NCI-H1436 (cell line): ENCODE measurements around the gene IFNL3.
"Not testable (repeated sequence)": the region's sequence is repeated elsewhere in the genome, so short reads cannot be mapped to it uniquely, and the experiment has no call there.

Source experiments
- DNase-seq: peaks from one replicate; lab custom pipeline; 2025; lab: John Stamatoyannopoulos, UW

IFNL3 gene

DNA sequence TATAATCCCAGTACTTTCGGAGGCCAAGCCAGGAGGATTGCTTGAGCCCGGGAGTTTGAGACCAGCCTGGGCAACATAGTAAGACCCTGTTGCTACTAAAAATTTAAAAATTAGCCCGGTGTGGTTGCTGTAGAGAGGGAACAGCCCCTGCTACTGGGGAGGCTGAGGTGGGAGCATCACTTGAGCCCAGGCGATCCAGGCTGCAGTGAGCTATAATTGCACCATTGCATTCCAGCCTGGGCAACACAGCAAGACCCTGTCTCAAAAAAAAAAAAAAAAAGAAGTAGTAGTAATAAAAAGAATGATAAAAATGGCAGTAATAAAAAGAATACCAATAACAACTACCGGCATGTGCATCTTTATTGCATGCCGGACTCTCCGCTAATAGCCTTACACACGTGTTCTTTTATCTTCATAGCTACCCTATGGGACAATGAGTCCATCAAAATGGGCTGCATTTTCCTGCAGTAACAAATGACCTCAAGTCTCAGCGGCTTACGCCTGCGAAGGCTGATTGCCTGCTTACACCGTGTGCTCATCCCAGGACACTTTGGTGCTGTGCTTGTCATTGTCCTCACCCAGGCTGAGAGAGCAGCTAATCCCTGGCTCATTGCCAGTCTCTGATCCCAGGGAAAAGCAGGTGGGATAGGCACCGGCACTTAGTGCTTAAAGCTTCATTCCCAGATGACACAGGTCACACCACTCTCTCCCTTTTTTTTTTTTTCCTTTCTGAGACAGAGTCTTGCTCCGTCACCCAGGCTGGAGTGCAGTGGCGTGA lies 26.4 kb downstream of the IFNL3 start:
- DNase-seq: no peak

GRCh38 chr19:39217094-39217493 lies 27.7 kb downstream of the IFNL3 start:
- DNase-seq: no peak

- not testable (repeated sequence) for DNase-seq
Measured at GRCh38 chr19:39215323-39215722, 29.5 kb downstream of the IFNL3 start.

- DNase-seq: peak; percentile 25
Measured at GRCh38 chr19:39212375-39212742, 32.4 kb downstream of the IFNL3 start.

- DNase-seq: no peak
Measured at GRCh38 chr19:39211731-39212374, 33.0 kb downstream of the IFNL3 start.

GRCh38 chr19:39209196-39209595 lies 35.6 kb downstream of the IFNL3 start:
- DNase-seq: no peak

DNA sequence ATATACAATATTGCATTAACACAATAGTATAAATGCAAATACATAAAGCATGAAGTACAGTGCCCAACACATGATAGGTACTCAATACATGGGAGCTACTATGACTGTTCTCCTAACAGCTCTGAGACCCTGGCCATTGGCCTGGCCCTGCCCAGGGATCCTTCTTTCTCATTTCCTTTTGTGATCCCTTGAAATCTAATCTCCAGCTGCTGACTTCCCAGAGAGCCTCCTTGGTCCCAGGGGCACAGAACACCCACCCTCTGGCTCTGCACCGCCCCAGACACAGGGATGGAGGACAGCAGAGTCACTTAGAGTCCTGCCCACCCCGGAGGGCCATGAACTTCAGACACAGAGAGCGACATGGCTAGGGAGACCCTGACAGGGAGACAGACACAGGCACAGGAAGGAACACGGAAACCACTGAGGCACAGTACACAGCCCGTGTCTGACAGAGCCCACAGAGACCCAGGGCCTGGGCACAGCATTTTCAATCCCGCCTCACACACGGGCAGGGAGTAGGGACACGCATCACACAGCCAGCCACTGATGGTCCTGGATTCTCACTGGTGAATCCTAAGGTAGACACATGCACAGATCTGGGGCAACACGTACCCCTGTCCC lies 36.5 kb downstream of the IFNL3 start:
- DNase-seq: no peak

DNA sequence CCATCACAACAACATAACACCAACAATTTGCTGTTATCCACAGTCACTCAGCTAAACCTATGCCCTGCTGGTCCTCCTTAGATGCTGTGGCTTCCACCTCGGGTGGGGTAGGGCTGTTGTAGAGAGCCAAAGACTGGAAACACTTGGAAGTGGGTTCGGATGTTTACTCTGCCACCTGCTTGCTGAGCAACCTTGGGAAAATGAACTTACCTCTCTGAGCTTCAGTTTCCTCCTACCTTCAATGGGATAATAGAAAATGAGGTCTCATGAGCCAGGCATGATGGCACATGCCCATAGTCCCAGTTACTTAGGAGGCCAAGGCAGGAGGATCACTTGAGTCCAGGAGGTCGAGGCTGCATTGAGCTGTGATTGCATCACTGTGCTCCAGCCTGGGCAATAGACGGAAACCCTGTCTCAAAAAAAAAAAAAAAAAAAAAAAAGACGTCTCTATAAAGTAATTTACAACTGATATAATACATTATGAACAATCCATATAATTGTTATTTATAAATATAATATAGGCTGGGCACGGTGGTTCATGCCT lies 37.4 kb downstream of the IFNL3 start:
- DNase-seq: no peak

DNA sequence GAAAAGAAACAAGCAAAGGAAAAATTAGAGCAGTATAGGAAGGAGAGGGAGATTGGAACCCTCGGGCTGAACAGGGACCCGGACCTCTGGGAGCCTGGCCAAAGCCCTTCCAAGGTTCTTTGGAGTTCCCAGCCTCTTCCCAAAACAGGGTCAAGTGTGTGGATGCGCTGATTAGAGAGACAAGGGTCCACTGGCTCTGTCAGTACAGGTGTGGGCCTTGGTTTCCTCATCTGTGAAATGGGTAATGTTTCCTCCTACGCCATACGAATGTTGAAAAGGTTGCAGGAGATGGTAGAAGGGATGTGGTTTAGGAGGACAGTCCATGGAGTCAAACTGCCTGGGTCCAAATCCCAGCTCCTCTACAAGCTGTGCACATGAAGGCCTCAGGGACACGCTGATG lies 38.7 kb downstream of the IFNL3 start:
- no peak for DNase-seq

DNA sequence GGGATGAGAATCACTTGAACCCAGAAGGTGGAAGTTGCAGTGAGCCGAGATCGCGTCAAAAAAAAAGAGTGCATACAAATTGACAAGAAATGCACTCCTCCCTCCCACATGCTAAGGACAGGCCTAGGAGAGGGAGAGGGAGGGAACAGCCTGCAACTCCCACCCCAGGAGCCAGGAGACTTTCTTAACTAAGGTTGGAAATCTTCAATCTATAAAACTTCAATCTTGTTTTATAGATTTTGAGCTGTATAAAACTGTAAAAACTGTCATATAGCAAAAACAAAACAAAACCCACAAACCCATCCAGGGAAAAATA lies 39.4 kb downstream of the IFNL3 start:
- no peak for DNase-seq

GRCh38 chr19:39203372-39204341 lies 41.1 kb downstream of the IFNL3 start, which contains the start of gene SYCN:
SYCN (minus strand) TSS chr19:39204263; CDS start chr19:39204254, 9 bp downstream.
- DNase-seq: no peak

- DNase-seq: no peak
Measured at GRCh38 chr19:39202998-39203355, 41.8 kb downstream of the IFNL3 start.

- DNase-seq: no peak
Measured at GRCh38 chr19:39200803-39201115, 44.0 kb downstream of the IFNL3 start.

GRCh38 chr19:39200066-39200802 lies 44.6 kb downstream of the IFNL3 start:
- DNase-seq: no peak

GRCh38 chr19:39199025-39199424 lies 45.8 kb downstream of the IFNL3 start:
- DNase-seq: no peak

DNA sequence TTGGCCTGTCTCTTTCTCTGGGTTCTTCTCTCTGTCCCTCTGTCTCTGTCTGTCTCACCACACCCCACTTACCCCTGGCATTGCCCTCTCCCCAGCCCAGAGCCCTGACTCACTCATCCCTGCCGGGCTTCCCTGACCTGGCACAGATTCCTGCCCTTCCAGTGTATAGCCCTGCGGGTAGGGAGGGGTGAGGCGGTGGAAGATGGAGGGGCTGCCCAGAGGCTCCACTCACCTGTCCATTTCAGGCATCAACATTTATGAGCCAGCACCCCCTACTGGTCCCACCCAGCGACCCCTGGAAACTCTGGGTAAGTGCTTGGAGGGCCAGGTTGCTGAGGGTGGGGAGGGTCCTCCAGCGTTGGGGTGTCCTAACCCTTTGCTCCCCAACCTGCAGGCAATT lies 47.0 kb downstream of the IFNL3 start:
- DNase-seq: no peak

GRCh38 chr19:39196860-39197562 lies 47.8 kb downstream of the IFNL3 start, which contains the start of gene NCCRP1:
NCCRP1 (plus strand) TSS chr19:39196964; CDS start chr19:39196983, 19 bp downstream.
- DNase-seq: no peak

DNA sequence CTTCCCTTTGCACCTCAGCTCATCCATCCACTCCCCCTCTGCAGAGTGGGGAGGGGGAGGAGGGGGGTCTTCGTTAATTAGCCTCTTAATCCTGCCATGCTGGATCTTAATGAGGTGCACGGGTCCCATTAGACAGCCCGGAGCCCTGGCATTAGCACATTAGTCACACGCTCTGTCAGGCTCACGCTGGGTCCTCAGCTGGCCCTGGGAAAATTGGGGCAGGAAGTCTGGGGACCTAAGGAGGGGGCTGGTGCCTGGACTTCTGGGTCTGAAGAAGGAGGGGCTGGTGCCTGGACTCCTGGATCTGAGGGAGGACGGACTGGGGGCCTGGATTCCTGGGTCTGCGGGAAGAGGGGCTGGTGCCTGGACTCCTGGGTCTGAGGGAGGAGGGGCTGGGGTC lies 48.5 kb downstream of the IFNL3 start:
- no peak for DNase-seq

DNA sequence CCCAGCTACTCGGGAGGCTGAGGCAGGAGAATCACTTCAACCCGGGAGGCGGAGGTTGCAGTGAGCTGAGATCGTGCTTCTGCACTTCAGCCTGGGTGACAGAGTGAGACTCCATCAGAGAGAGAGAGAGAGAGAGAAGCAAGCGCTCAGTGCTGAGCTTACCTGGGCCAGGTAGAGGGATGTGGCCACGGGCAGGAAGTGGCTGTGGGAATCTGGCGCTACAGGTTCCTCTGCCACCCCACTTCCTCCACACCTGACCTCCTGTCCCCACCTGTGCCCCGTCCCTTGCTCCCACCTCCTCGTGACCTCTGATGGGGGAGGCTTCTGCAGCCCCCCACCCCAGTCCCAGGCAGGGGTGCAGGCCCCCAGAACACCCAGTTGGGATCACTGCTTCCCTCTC lies 49.1 kb downstream of the IFNL3 start:
- no peak for DNase-seq

DNA sequence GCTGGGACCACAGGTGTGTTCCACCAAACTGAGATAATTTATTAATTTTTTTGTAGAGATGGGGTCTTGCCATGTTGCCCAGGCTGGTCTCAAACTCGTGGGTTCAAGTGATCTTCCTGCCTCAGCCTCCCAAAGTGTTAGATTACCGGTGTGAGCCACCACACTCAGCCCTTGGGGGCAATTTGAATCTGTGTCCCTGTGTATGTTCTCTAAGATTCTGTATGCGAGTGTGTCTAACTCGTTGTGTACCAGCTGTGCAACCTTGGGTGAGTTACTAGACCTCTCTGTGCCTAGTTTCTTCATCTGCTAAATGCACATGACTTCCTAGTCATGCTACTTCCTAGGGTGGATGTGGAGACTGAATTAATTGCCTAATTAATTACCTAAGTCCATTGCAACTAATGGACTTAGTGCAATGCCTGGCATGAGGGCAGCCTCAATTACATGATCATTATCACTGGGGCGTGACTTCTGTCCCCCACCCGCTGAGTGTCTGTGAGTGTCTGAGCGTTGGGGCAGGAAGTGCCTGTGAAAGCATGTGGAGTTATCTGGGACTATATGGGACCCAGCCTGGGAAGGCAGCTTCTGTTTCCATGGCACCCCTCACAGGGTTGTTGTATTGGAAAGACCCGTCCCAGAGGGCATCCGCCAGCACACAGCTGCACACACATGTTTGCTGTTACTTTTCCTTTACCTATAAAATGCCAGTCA lies 49.8 kb downstream of the IFNL3 start:
- no peak for DNase-seq
